Measurements from ENCODE around the gene SULT2B1.

DNA sequence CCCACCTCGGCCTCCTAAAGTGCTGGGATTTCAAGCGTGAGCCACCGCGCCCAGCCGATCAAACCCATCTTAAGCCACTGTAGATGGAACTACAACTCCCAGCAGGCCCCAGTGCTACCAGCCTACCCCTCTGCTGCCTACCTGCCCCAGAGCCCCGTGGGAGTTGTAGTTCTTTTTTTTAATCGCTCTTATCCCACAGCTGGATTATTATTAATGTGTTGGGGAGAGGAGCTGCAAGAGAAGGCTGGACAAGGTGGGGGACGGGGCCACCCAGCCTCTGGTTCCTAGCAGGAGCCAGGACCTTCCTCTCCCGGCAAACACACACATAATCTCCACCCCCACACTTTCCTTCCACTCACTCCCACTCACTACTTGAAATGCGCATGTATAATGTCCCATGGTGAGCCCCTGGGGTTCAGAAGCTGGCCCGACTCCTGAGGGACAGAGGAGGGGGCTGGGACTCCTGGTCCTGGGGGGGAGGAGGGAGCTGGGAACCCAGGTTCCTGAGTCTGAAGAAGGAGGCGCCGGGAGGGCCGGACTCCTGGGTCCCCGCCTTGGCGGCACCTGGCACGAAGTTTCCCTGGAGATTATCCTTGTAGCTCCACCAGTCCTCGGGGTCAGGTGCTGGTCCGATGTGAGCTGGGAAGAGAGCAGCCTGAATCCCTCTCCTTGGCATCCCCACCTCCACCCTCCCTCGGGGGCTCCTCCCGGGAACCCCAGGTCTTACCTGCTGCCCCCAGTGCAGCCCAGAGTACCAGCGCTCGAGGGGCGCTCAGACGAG, 93.1 kb downstream of the SULT2B1 start:
- TF ChIP-seq, protein P1, sequence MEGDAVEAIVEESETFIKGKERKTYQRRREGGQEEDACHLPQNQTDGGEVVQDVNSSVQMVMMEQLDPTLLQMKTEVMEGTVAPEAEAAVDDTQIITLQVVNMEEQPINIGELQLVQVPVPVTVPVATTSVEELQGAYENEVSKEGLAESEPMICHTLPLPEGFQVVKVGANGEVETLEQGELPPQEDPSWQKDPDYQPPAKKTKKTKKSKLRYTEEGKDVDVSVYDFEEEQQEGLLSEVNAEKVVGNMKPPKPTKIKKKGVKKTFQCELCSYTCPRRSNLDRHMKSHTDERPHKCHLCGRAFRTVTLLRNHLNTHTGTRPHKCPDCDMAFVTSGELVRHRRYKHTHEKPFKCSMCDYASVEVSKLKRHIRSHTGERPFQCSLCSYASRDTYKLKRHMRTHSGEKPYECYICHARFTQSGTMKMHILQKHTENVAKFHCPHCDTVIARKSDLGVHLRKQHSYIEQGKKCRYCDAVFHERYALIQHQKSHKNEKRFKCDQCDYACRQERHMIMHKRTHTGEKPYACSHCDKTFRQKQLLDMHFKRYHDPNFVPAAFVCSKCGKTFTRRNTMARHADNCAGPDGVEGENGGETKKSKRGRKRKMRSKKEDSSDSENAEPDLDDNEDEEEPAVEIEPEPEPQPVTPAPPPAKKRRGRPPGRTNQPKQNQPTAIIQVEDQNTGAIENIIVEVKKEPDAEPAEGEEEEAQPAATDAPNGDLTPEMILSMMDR (conservative IDR thresholded peaks at IDR 0.05 in 1 of 2, IDR thresholded peaks at IDR 0.05 in 1 of 2; ENCODE audit: low read depth in 1 of 2, low read length in 2 of 2), result no peak
- TF ChIP-seq EZH2 (IDR thresholded peaks at IDR 0.05; ENCODE audit: low read length, missing control alignments), result peak; percentile 44

Measured in fibroblast of lung (primary cell).